Measurements from ENCODE around the gene MICU1.

GRCh38 chr10:72348282-72348681, 277.6 kb downstream of the MICU1 start:
- TF ChIP-seq CTCF (conservative IDR thresholded peaks at IDR 0.05): no peak
- no peak for TF ChIP-seq EZH2 (IDR thresholded peaks at IDR 0.05; ENCODE audit: low read depth)

Measured in PC-9 (cell line).